NT2/D1 (cell line): Measurements from ENCODE around the gene TEX12.

Experiments used
- DNase-seq: peaks from one replicate; pipeline ENCODE4 v3.0.0-alpha.2; 2011; ENCODE audit warnings: low read depth, low spot score
- H3K27me3 ChIP-seq: 2 replicates; pipeline ENCODE4 v1.6.0; 2011; ENCODE audit warnings: mild to moderate bottlenecking; ENCODE audit not compliant: insufficient read length, insufficient read depth
- H3K36me3 ChIP-seq: 2 replicates; pipeline ENCODE4 v1.6.1; 2011; ENCODE audit warnings: mild to moderate bottlenecking, low read length, mixed read lengths; ENCODE audit not compliant: insufficient read depth, insufficient read length
- H3K4me1 ChIP-seq: 2 replicates; pipeline ENCODE4 v1.5.1; 2011; ENCODE audit not compliant: insufficient read depth, insufficient read length
- H3K4me3 ChIP-seq: 2 replicates; pipeline ENCODE4 v1.5.1; 2011; ENCODE audit warnings: low read depth; ENCODE audit not compliant: insufficient read length
- H3K9ac ChIP-seq: 2 replicates; pipeline ENCODE4 v1.6.0; 2011; ENCODE audit warnings: low read depth; ENCODE audit not compliant: insufficient read length
- H3K9me3 ChIP-seq: 2 replicates; pipeline ENCODE4 v1.5.1; 2011; ENCODE audit warnings: mild to moderate bottlenecking, low read length; ENCODE audit not compliant: insufficient read depth
- SUZ12 ChIP-seq: IDR thresholded peaks from 2 replicates; pipeline ENCODE4 v1.6.1; 2011; ENCODE audit not compliant: insufficient read length, insufficient read depth; ENCODE audit errors: extremely low read depth
- YY1 ChIP-seq: IDR thresholded peaks from 2 replicates; pipeline ENCODE4 v1.6.1; 2011; ENCODE audit not compliant: insufficient read length, insufficient read depth
- ZNF274 ChIP-seq: IDR thresholded peaks from 2 replicates; pipeline ENCODE4 v1.6.1; 2011; ENCODE audit warnings: mild to moderate bottlenecking, low read depth, low read length

Gene TEX12

DNA sequence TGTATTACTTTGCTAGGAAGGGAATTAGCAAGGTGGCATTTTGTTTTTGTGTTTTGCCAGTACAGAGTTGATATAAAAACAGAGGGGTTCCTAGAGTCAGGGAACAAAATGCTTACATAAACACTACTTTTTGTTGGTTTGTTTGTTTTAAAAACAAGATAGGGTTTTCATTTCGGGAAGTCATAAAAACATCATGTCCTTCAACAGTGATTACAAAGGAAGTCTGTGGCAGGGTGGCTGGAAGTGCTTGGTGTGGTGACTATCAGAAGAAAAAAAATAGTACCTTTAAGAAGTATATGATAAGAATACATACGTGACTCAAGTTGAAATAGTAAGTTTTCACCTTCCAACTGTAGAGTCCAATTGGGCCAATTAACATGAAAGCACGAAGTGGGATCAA, 2.1 kb upstream of the TEX12 start:
- no peak overlapping the region for H3K4me3 ChIP-seq
- DNase-seq, result no peak
- no peaks in the 10 kb centered on the region for H3K4me1 ChIP-seq
- H3K27me3 ChIP-seq, result no peaks in the 10 kb centered on the region
- TF ChIP-seq SUZ12 (no peak), ZNF274 (no peak)
- no peaks in the 10 kb centered on the region for H3K36me3 ChIP-seq
- no peak overlapping the region for H3K9ac ChIP-seq
- H3K9me3 ChIP-seq, result no peaks in the 10 kb centered on the region

- Histone ChIP-seq H3K27me3 (no peaks in the 10 kb centered on the region), H3K4me1 (no peaks in the 10 kb centered on the region), H3K9me3 (no peaks in the 10 kb centered on the region), H3K36me3 (no peaks in the 10 kb centered on the region), H3K4me3 (no peak overlapping the region), H3K9ac (no peak overlapping the region)
- TF ChIP-seq YY1 (no peak), SUZ12 (no peak), ZNF274 (no peak)
- DNase-seq, result no peak
Measured at GRCh38 chr11:112166562-112166961, 610 bp upstream of the TEX12 start.

DNA sequence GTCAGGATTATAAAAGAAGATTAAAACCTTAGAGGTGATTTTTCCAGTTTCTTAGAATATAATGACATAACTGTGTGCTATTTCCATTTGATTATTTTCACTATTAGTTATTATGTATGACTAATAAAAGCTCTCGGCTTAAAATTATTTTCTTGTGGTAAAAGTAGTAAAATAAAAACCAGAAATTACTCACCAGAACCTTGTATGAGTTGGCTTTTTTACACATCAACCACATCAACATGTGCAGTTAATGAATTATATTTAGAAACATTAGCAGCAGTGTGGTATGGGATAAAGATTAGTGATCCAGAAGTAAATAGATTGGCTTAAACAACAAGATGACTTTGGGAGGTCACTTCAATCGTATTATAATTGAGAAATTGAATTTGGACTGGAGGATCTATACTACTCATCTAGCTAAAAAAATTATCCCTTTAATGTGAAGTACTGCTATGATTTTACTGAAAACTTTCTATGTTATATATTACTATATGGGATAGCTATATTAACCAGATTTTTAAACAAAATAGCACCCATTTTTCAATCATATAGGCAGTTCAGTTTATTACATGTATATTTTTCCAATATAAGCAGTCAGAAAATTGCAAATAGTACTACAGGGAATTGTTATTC, 5.3 kb downstream of the TEX12 start:
- Histone ChIP-seq H3K4me1 (no peaks in the 10 kb centered on the region), H3K9me3 (no peaks in the 10 kb centered on the region), H3K9ac (no peak overlapping the region), H3K36me3 (no peaks in the 10 kb centered on the region), H3K4me3 (no peak overlapping the region), H3K27me3 (no peaks in the 10 kb centered on the region)
- TF ChIP-seq SUZ12, result no peak
- TF ChIP-seq YY1, result no peak
- no peak for TF ChIP-seq ZNF274
- DNase-seq, result no peak

GRCh38 chr11:112173152-112173551, 6.0 kb downstream of the TEX12 start:
- Histone ChIP-seq H3K4me1 (no peaks in the 10 kb centered on the region), H3K4me3 (no peak overlapping the region), H3K36me3 (no peaks in the 10 kb centered on the region), H3K9me3 (no peaks in the 10 kb centered on the region), H3K27me3 (no peaks in the 10 kb centered on the region), H3K9ac (no peak overlapping the region)
- DNase-seq, result no peak
- TF ChIP-seq ZNF274 (no peak), SUZ12 (no peak), YY1 (no peak)

DNA sequence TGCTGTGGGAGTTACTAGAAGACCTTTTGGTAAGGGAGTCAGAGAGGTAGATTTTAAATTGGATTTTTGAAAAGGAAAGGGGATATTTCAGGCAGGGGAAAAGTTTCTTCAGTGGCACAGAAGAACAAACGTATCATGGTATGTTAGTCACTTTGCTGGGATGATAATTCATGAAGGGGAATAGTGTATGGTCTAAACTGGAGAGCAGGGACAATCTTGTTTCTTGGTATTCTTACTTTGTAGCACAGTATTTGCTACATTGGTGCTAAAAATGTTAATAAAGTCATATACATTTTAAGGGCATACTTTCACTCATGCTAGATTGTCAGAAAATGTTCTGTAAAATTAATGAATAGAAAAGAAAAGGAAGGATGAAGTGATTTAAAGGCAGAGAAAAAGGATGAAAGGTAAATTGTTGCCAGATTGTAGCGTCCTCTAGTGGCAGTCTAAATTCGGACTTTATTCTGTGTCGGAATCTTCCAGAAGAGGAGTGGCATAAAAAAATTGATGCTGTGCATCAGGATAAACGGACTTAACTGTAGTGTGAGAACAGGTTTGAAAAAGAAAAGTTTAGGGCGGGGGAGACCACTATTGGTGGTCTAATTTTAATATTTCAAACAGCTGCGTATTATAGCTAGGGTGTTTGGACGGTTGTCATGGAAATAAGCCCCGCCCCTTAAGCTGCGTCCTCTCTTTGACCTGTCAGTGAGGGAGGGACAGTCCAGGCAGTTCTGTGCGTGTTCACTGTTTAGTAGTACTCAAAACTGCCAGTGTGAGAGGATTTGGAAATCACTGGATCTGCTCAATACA, 7.8 kb downstream of the TEX12 start, which contains the start of gene BCO2:
Gene BCO2, plus strand, starts transcription at position 724 of the 810 bp plus-strand sequence. CDS start 90 bp downstream, outside the sequence.
- Histone ChIP-seq H3K36me3 (no peaks in the 10 kb centered on the region), H3K9me3 (no peaks in the 10 kb centered on the region), H3K27me3 (no peaks in the 10 kb centered on the region), H3K9ac (no peak within 1 kb of the TSS), H3K4me3 (no peak within 1 kb of the TSS), H3K4me1 (no peaks in the 10 kb centered on the region)
- peak; percentile 15 for DNase-seq
- TF ChIP-seq SUZ12 (no peak), ZNF274 (no peak), YY1 (no peak)

GRCh38 chr11:112175599-112175952, 8.4 kb downstream of the TEX12 start:
- H3K4me1 ChIP-seq, result no peaks in the 10 kb centered on the region
- H3K9me3 ChIP-seq, result no peaks in the 10 kb centered on the region
- no peak for TF ChIP-seq YY1
- TF ChIP-seq SUZ12, result no peak
- no peak for DNase-seq
- no peak overlapping the region for H3K9ac ChIP-seq
- H3K36me3 ChIP-seq, result no peaks in the 10 kb centered on the region
- no peak overlapping the region for H3K4me3 ChIP-seq
- H3K27me3 ChIP-seq, result no peaks in the 10 kb centered on the region

DNA sequence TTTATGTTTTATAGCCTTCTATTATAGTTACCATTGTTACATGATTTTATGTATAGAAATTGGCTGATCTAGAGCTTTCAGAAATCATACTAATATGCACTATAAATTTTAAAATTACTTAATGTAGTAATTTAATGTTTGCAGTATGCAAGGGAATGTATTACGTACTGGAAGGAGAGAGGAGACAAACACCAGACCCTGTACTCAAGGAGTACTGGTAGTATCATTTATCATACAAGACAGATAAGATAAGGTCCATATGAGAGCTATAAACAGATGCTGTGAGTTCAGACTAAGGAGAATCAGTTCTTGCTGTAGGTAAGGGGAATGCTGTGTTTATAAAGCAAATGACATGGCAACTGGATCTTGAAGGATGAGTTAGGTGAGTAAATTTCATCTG, 8.9 kb downstream of the TEX12 start:
- H3K9ac ChIP-seq, result no peak overlapping the region
- H3K27me3 ChIP-seq, result no peaks in the 10 kb centered on the region
- no peak overlapping the region for H3K4me3 ChIP-seq
- H3K36me3 ChIP-seq, result no peaks in the 10 kb centered on the region
- no peaks in the 10 kb centered on the region for H3K4me1 ChIP-seq
- H3K9me3 ChIP-seq, result no peaks in the 10 kb centered on the region
- DNase-seq, result no peak
- no peak for TF ChIP-seq YY1
- no peak for TF ChIP-seq ZNF274
